Measurements from ENCODE around the gene TP53BP1. TPM values are rescaled to one million over a fixed set of nuclear protein-coding genes. Genes with fewer than 3 reads are reported as not detected.

TP53BP1 gene
- total RNA-seq, 1 experiment from 2014 or later, result 54.1 TPM

DNA sequence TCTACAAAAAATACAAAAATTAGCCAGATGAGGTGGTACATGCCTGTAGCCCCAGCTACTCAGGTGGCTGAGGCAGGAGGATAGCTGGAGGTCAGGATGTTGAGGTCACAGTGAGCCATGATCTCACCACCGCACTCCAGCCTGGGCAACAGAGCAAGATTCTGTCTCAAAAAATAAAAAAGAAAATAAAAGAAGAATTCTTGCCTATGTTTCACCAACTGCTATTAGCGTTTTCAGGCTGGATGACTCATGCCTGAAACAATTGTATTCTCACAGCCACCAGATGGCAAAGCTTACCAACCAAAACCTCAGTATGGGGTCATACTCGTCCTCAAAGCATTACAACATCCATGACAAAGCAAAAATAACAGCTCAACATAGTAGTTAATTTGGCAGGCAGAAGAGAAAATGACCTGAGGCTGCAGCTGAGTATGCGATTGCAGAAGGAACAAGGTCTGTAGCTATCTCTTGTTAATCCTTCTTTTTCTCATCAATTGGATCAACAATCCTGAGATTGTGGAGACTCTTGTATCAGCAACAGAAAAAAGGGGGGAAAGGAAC is 52.2 kb downstream of the TP53BP1 start:
- no peaks in the 10 kb centered on the region for H3K9me2 ChIP-seq (ENCODE audit: insufficient read depth)
- H3K9ac ChIP-seq (ENCODE audit: low read length), result peak overlapping the region; percentile 16; the same call in 1 of the 2 replicates
- H3K9me3 ChIP-seq (ENCODE audit: control insufficient read depth in 1 of 2, insufficient read depth in 1 of 2, low read depth in 1 of 2, low read length in 2 of 2), result no peaks in the 10 kb centered on the region
- peak overlapping the region; percentile 67; the same call in 1 of the 2 replicates for H3K27ac ChIP-seq (ENCODE audit: low read depth, low read length)
- H3K36me3 ChIP-seq (ENCODE audit: control insufficient read depth in 1 of 2, insufficient read depth in 2 of 2, low read length in 2 of 2), result peaks cover 0 to 11% of the 10 kb centered on the region in 2 experiments; a peak in 3 of 4 replicates
- RAD21 ChIA-PET (ENCODE audit: low non-redundant PET in 1 of 2, low total read pairs in 2 of 2, uncharacterized antibody in 2 of 2, unreplicated experiment in 2 of 2), result interaction anchor here in 1 of 2 experiments (1.3 kb wide), 1 partner anchor 74 kb away, joined by 5 read pairs; no protein-coding TSS in a partner anchor
- no peak overlapping the region for H2AFZ ChIP-seq (ENCODE audit: low read depth, low read length, poor library complexity, severe bottlenecking)
- peaks cover 6 to 10% of the 10 kb centered on the region in 2 experiments; a peak in 3 of 4 replicates for H3K4me1 ChIP-seq (ENCODE audit: control insufficient read depth in 1 of 2, insufficient read depth in 2 of 2, low read length in 2 of 2)
- POLR2A ChIA-PET, result no interaction called here
- no peaks in the 10 kb centered on the region for H4K20me1 ChIP-seq (ENCODE audit: insufficient read depth)
- H3K27me3 ChIP-seq (ENCODE audit: insufficient read depth, low read length), result no peaks in the 10 kb centered on the region
- intact Hi-C loops (cut with micrococcal nuclease), result loop anchor here (10.0 kb wide), 1 partner anchor 334 kb away; the partner anchor contains the start of gene ELL3
- BruUV-seq (replicated peaks), result no TSS peak
- H3K4me3 ChIP-seq (replicated peaks in 1 of 2; ENCODE audit: low read depth in 1 of 2, low read length in 2 of 2), result no peak overlapping the region
- CTCF ChIA-PET, result interaction anchor here (1.0 to 1.6 kb wide), 3 partner anchors 70 to 74 kb away, joined by 4 to 6 read pairs (median 4); no protein-coding TSS in a partner anchor
- H3K4me2 ChIP-seq (ENCODE audit: low read length), result peak overlapping the region; percentile 26; the same call in 1 of the 2 replicates
- DNase-seq (ENCODE audit: low read depth, low spot score) (peak; percentile 62), ATAC-seq (peak; percentile 92)
- H3K79me2 ChIP-seq (ENCODE audit: insufficient read depth, low read length), result no peaks in the 10 kb centered on the region
- TF ChIP-seq POLR2A (IDR thresholded peaks at IDR 0.05; ENCODE audit: borderline replicate concordance, extremely low read depth, insufficient read depth, insufficient read length) (no peak), MAX (IDR thresholded peaks at IDR 0.05) (no peak), SRF (IDR thresholded peaks at IDR 0.05; ENCODE audit: low read depth) (no peak), SP1 (IDR thresholded peaks at IDR 0.05; ENCODE audit: low read depth) (no peak), SIN3A (IDR thresholded peaks at IDR 0.05; ENCODE audit: low read depth) (no peak), ZNF274 (IDR thresholded peaks at IDR 0.05; ENCODE audit: low read depth, low read length) (no peak), TCF7L2 (IDR thresholded peaks at IDR 0.05; ENCODE audit: borderline replicate concordance, extremely low read depth, insufficient read depth, insufficient read length) (no peak), YY1 (IDR thresholded peaks at IDR 0.05; ENCODE audit: extremely low read depth, insufficient replicate concordance, low read depth, low read length) (no peak), RAD21 (IDR thresholded peaks at IDR 0.05; ENCODE audit: low read depth) (peak; percentile 69), EZH2 (IDR thresholded peaks at IDR 0.05) (no peak), POLR2AphosphoS5 (IDR thresholded peaks at IDR 0.05; ENCODE audit: low read depth, low read length) (no peak), ZFX (IDR thresholded peaks at IDR 0.05) (no peak), CBX3 (IDR thresholded peaks at IDR 0.05; ENCODE audit: low read depth) (no peak), ELF1 (IDR thresholded peaks at IDR 0.05; ENCODE audit: borderline replicate concordance, low read depth) (no peak), REST (IDR thresholded peaks at IDR 0.05; ENCODE audit: low read depth) (no peak), EZH2phosphoT487 (IDR thresholded peaks at IDR 0.05; ENCODE audit: borderline replicate concordance) (no peak)
- TF ChIP-seq, protein P1, sequence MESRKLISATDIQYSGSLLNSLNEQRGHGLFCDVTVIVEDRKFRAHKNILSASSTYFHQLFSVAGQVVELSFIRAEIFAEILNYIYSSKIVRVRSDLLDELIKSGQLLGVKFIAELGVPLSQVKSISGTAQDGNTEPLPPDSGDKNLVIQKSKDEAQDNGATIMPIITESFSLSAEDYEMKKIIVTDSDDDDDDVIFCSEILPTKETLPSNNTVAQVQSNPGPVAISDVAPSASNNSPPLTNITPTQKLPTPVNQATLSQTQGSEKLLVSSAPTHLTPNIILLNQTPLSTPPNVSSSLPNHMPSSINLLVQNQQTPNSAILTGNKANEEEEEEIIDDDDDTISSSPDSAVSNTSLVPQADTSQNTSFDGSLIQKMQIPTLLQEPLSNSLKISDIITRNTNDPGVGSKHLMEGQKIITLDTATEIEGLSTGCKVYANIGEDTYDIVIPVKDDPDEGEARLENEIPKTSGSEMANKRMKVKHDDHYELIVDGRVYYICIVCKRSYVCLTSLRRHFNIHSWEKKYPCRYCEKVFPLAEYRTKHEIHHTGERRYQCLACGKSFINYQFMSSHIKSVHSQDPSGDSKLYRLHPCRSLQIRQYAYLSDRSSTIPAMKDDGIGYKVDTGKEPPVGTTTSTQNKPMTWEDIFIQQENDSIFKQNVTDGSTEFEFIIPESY (IDR thresholded peaks at IDR 0.05; ENCODE audit: extremely low read depth, insufficient replicate concordance, low read length), result no peak
- TF ChIP-seq, protein P2, sequence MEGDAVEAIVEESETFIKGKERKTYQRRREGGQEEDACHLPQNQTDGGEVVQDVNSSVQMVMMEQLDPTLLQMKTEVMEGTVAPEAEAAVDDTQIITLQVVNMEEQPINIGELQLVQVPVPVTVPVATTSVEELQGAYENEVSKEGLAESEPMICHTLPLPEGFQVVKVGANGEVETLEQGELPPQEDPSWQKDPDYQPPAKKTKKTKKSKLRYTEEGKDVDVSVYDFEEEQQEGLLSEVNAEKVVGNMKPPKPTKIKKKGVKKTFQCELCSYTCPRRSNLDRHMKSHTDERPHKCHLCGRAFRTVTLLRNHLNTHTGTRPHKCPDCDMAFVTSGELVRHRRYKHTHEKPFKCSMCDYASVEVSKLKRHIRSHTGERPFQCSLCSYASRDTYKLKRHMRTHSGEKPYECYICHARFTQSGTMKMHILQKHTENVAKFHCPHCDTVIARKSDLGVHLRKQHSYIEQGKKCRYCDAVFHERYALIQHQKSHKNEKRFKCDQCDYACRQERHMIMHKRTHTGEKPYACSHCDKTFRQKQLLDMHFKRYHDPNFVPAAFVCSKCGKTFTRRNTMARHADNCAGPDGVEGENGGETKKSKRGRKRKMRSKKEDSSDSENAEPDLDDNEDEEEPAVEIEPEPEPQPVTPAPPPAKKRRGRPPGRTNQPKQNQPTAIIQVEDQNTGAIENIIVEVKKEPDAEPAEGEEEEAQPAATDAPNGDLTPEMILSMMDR (IDR thresholded peaks at IDR 0.05 in 2 of 3, conservative IDR thresholded peaks at IDR 0.05 in 1 of 3; ENCODE audit: borderline replicate concordance in 1 of 3, insufficient read depth in 1 of 3, low read depth in 2 of 3, low read length in 2 of 3), result peak in 2 of 3 experiments; percentile 39 to 49; a peak in 3 of 6 replicates
- TF ChIP-seq, protein P3, sequence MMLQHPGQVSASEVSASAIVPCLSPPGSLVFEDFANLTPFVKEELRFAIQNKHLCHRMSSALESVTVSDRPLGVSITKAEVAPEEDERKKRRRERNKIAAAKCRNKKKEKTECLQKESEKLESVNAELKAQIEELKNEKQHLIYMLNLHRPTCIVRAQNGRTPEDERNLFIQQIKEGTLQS (IDR thresholded peaks at IDR 0.05), result no peak

Measured in HCT116 (cell line).